ENCODE data around the gene DIP2C. TPM values are rescaled to one million over a fixed set of nuclear protein-coding genes. Genes with fewer than 3 reads are reported as not detected.

The DIP2C gene
- total and polyA plus RNA-seq, 8 donors: 2.4 to 40.1 (median 21.0) TPM

GRCh38 chr10:441659-442058 lies 247.8 kb downstream of the DIP2C start:
- 92 to 97% (median 97%) methylated on average over 6 of the region's 6 CpGs for WGBS, 5 donors
- no peak overlapping the region for H3K27ac ChIP-seq
- intact Hi-C loops (cut with DNase I; ENCODE audit: low total_unique reads): no loop called here
- DNase-seq: no peak
- TF ChIP-seq EP300 (IDR thresholded peaks at IDR 0.05) (no peak), POLR2AphosphoS5 (IDR thresholded peaks at IDR 0.05) (no peak), POLR2A (IDR thresholded peaks at IDR 0.05) (no peak)
- TF ChIP-seq, protein P1, sequence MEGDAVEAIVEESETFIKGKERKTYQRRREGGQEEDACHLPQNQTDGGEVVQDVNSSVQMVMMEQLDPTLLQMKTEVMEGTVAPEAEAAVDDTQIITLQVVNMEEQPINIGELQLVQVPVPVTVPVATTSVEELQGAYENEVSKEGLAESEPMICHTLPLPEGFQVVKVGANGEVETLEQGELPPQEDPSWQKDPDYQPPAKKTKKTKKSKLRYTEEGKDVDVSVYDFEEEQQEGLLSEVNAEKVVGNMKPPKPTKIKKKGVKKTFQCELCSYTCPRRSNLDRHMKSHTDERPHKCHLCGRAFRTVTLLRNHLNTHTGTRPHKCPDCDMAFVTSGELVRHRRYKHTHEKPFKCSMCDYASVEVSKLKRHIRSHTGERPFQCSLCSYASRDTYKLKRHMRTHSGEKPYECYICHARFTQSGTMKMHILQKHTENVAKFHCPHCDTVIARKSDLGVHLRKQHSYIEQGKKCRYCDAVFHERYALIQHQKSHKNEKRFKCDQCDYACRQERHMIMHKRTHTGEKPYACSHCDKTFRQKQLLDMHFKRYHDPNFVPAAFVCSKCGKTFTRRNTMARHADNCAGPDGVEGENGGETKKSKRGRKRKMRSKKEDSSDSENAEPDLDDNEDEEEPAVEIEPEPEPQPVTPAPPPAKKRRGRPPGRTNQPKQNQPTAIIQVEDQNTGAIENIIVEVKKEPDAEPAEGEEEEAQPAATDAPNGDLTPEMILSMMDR (IDR thresholded peaks at IDR 0.05): no peak
- H3K4me1 ChIP-seq: peaks cover 0 to 16% (median 7%) of the 10 kb centered on the region in 4 donors
- no peaks in the 10 kb centered on the region for H3K27me3 ChIP-seq
- H3K36me3 ChIP-seq: peaks cover 6 to 29% (median 23%) of the 10 kb centered on the region in 4 donors
- H3K4me3 ChIP-seq: no peak overlapping the region
- H3K9me3 ChIP-seq: no peaks in the 10 kb centered on the region

DNA sequence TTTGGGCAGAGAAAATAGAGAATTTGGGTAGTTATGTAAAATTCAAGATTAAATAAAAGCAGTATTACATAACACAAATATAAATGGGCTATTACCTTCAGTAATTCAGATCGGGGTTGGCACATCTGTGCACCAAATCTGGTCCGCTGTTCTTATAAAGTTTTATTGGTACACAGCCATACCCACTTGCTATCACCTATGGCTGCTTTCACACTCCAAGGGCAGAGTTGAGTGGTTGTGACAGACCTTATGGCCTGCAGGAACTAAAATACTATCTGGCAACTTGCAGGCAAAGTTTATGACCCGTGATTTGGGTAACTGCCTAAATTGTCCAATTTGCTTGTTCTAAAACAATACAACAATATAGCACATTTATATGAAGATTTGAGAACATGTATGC lies 249.3 kb downstream of the DIP2C start:
- intact Hi-C loops (cut with DNase I; ENCODE audit: low total_unique reads): no loop called here
- H3K9me3 ChIP-seq: no peaks in the 10 kb centered on the region
- H3K27ac ChIP-seq: no peak overlapping the region
- peaks cover 0 to 16% (median 7%) of the 10 kb centered on the region in 4 donors for H3K4me1 ChIP-seq
- TF ChIP-seq, protein P1 (IDR thresholded peaks at IDR 0.05): no peak
- no peak for TF ChIP-seq EP300 (IDR thresholded peaks at IDR 0.05)
- TF ChIP-seq POLR2AphosphoS5 (IDR thresholded peaks at IDR 0.05): no peak
- no peak for TF ChIP-seq POLR2A (IDR thresholded peaks at IDR 0.05)
- H3K36me3 ChIP-seq: peaks cover 6 to 30% (median 24%) of the 10 kb centered on the region in 4 donors
- DNase-seq: no peak
- H3K27me3 ChIP-seq: no peaks in the 10 kb centered on the region
- no peak overlapping the region for H3K4me3 ChIP-seq
- 89 to 97% (median 92%) methylated on average over 3 of the region's 3 CpGs for WGBS, 5 donors

DNA sequence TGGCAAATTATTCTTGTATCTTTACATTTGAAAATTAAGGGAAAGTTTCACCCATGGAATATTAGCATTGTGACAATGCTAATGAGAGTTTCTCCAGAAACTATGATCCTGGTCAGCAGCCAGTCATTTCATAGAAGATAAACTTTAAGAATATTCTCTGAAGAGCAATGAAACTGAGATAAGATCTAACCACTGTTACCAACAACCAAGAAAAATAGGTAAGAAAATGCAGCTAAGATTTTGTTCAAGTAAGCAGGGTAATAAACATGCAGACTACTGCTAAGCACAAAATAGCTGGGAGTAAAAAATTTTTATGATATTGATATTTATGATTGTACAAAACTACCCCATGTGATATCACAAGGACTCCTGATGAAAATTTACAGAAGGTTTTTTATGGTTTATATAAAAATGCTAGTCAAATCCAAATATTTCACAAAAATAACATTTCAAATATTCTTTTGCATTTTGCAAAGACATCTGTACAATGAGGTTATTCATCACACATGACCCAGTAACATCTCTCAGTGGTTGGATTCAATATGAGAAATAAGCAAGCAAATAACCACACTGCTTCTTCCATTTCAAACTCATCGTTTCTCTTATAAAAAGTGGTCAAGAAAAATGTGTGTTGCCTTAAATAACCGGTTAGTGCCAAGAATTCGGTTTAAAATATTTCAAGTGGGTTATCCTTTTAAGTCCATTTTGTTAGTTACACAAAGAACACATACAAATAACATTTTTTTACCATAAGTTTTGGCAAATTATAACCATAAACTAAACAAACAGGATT lies 251.6 kb downstream of the DIP2C start:
- no peak overlapping the region for H3K27ac ChIP-seq
- no peaks in the 10 kb centered on the region for H3K9me3 ChIP-seq
- WGBS, 5 donors: 63 to 85% (median 73%) methylated on average over 3 of the region's 3 CpGs
- peaks cover 6 to 32% (median 25%) of the 10 kb centered on the region in 4 donors for H3K36me3 ChIP-seq
- DNase-seq: no peak
- no peak overlapping the region for H3K4me3 ChIP-seq
- peaks cover 0 to 4% (median under 1%) of the 10 kb centered on the region in 4 donors for H3K4me1 ChIP-seq
- intact Hi-C loops (cut with DNase I; ENCODE audit: low total_unique reads): no loop called here
- TF ChIP-seq POLR2AphosphoS5 (IDR thresholded peaks at IDR 0.05): no peak
- no peak for TF ChIP-seq POLR2A (IDR thresholded peaks at IDR 0.05)
- TF ChIP-seq, protein P1 (IDR thresholded peaks at IDR 0.05): no peak
- TF ChIP-seq EP300 (IDR thresholded peaks at IDR 0.05): no peak
- H3K27me3 ChIP-seq: no peaks in the 10 kb centered on the region

GRCh38 chr10:436911-437665 lies 252.4 kb downstream of the DIP2C start:
- Histone ChIP-seq H3K27ac (no peak overlapping the region), H3K36me3 (peaks cover 6 to 32% (median 25%) of the 10 kb centered on the region in 4 donors), H3K27me3 (no peaks in the 10 kb centered on the region), H3K4me3 (no peak overlapping the region), H3K9me3 (no peaks in the 10 kb centered on the region), H3K4me1 (no peaks in the 10 kb centered on the region)
- WGBS, 5 donors: 74 to 93% (median 91%) methylated on average over 13 to 17 of the region's 17 CpGs
- DNase-seq: no peak
- TF ChIP-seq, protein P1 (IDR thresholded peaks at IDR 0.05): no peak
- no peak for TF ChIP-seq POLR2AphosphoS5 (IDR thresholded peaks at IDR 0.05)
- no peak for TF ChIP-seq POLR2A (IDR thresholded peaks at IDR 0.05)
- no peak for TF ChIP-seq EP300 (IDR thresholded peaks at IDR 0.05)
- intact Hi-C loops (cut with DNase I; ENCODE audit: low total_unique reads): no loop called here

Data from stomach (tissue), 9 donors.